BLaER1 (cell line): ENCODE results near the gene CHCHD4.

Source experiments
- H3K27ac ChIP-seq: shearing (Covaris generic); formaldehyde crosslinking; 2 replicates; pipeline ENCODE4 v1.8.1; 2022
- H3K27me3 ChIP-seq: shearing (Covaris generic); formaldehyde crosslinking; 2 replicates; pipeline ENCODE4 v1.8.1; 2022
- H3K36me3 ChIP-seq: shearing (Covaris generic); formaldehyde crosslinking; 2 replicates; pipeline ENCODE4 v1.8.1; 2022
- H3K4me1 ChIP-seq: shearing (Covaris generic); formaldehyde crosslinking; 2 replicates; pipeline ENCODE4 v1.8.1; 2022
- H3K4me2 ChIP-seq: shearing (Covaris generic); formaldehyde crosslinking; 2 replicates; pipeline ENCODE4 v1.8.1; 2022
- H3K4me3 ChIP-seq: shearing (Covaris generic); formaldehyde crosslinking; 2 replicates; pipeline ENCODE4 v1.8.1; 2022
- H3K9ac ChIP-seq: shearing (Covaris generic); formaldehyde crosslinking; 2 replicates; pipeline ENCODE4 v1.8.1; 2022
- H3K9me3 ChIP-seq: shearing (Covaris generic); formaldehyde crosslinking; 2 replicates; pipeline ENCODE4 v1.8.1; 2022
- H4K20me1 ChIP-seq: shearing (Covaris generic); formaldehyde crosslinking; 2 replicates; pipeline ENCODE4 v1.8.1; 2022
- Cebpa-rat ChIP-seq: shearing (Covaris generic); IDR thresholded peaks from 2 replicates; pipeline ENCODE4 v1.8.1; 2022

The CHCHD4 gene

DNA sequence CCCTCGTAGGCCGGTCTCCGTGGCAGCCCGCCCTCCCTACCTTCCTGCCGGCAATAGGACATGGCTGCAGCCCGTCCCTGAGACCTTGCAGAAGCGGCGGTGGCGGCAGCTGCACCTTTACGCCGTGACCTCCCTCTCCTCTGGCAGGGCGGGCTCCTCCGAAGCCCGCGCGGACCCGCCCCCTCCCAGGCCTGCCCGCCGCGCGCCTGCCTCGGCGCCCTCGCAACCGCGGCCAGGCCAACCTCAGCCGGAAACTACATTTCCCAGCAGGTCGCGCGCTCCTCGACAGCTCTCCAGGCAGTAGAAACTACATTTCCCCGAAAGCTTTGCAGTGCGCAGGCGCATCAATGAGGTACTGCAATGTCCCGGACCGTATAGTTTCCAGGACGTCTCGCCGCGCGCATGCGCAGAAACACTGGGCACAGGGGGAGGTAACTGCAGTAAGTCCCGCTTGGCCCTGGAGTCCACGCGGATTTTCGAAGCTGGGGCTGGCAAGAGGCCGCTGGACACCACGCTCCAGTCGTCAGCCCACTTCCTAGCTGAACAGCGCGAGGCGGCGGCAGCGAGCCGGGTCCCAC, at the start of gene CHCHD4, which contains the start of gene TMEM43:
CHCHD4 (minus strand) TSS at position 256 of the 578 bp plus-strand sequence; CDS start at position 62, 194 bp downstream.
TMEM43 (plus strand) TSS at position 438 of the 578 bp plus-strand sequence. CDS start 142 bp downstream, outside the sequence.
- peak within 1 kb of the TSS; percentile 93 for H3K27ac ChIP-seq
- H3K9ac ChIP-seq = peak within 1 kb of the TSS; percentile 90
- H3K9me3 ChIP-seq = no peaks in the 10 kb centered on the region
- no peaks in the 10 kb centered on the region for H3K27me3 ChIP-seq
- H3K4me1 ChIP-seq = peaks cover 33% of the 10 kb centered on the region
- H4K20me1 ChIP-seq = peaks cover 44% of the 10 kb centered on the region
- H3K4me3 ChIP-seq = peak within 1 kb of the TSS; percentile 90
- no peak for TF ChIP-seq Cebpa-rat
- H3K4me2 ChIP-seq = peak within 1 kb of the TSS; percentile 96
- peaks cover 60% of the 10 kb centered on the region for H3K36me3 ChIP-seq

DNA sequence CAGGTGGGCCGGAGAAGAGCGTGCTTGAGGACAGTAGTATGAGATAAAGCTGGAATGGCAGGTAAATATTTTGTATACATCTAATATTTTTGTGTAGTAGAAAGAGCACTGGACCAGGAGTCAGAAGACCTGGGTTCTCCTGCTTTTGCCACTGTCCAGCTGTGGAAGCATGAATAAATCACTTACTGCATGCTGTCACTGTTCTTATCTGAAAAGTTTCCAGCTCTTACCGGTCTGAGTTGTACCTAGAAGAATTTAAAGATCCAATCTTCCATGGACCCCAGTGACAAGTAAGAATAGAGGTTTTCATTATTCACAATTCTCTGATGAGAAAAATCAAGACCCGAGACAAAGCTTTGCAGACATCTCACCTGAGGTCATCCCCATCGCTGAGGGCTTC, 47.8 kb upstream of the CHCHD4 start:
- Histone ChIP-seq H4K20me1 (peaks cover 76% of the 10 kb centered on the region), H3K9ac (no peak overlapping the region), H3K27ac (no peak overlapping the region), H3K9me3 (no peaks in the 10 kb centered on the region), H3K27me3 (no peaks in the 10 kb centered on the region; the same call in 1 of the 2 replicates), H3K4me3 (no peak overlapping the region), H3K4me1 (peaks cover 32% of the 10 kb centered on the region), H3K4me2 (no peak overlapping the region), H3K36me3 (peaks cover 57% of the 10 kb centered on the region)
- TF ChIP-seq Cebpa-rat = no peak

DNA sequence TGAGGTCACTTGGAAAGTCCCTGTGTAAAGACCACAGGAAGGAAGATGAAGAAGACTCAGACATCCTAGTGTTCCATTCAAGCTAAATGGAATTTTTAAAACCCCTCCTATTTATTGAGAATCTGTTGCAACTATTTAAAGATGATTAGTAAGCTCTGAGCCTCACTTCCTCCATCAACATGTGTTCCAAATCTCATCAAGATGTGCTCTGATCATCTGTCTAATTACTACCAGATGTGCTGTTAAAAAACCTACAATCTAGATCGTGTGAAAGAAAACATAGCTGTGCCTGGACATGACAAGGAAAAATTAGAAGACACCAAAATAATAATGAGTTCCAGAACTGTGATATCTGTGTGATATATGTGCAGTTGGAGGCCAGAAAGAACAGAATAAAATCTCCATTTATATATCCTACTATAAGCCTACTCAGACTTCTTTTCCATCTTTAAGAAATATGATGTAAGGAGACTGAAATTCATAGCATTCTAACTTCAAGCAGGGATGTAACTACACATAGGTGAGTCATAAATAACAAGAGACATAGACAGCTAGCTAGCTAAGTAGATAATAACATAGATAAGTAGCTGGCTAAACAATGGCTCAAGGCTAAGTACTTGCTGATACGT, 46.0 kb upstream of the CHCHD4 start:
- no peak overlapping the region for H3K9ac ChIP-seq
- peaks cover 14% of the 10 kb centered on the region for H3K4me1 ChIP-seq
- H3K4me3 ChIP-seq = no peak overlapping the region
- H3K4me2 ChIP-seq = no peak overlapping the region
- H3K9me3 ChIP-seq = no peaks in the 10 kb centered on the region
- no peaks in the 10 kb centered on the region; the same call in 1 of the 2 replicates for H3K27me3 ChIP-seq
- TF ChIP-seq Cebpa-rat = no peak
- H3K27ac ChIP-seq = no peak overlapping the region
- peaks cover 62% of the 10 kb centered on the region for H4K20me1 ChIP-seq
- H3K36me3 ChIP-seq = peaks cover 75% of the 10 kb centered on the region

DNA sequence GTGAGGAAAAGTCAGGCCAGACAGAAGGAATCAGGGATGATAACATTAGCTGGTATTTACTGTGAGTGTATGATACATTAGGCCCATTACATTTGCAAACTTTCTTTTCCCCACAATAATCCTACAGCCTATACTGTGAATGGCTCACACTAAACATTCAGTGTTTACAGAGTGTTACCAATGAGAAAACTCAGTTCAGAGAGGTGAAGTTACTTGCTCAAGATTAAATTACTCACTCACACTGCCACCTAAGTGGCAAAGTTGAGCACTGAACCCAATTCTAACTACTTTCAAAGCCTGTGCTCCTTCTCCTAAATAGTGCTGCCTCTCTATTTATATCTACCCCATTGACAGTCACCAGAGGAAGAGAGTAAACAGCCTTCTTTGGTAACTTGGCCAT, 45.2 kb upstream of the CHCHD4 start:
- H3K36me3 ChIP-seq = peaks cover 83% of the 10 kb centered on the region
- H3K4me1 ChIP-seq = peaks cover 6% of the 10 kb centered on the region
- H4K20me1 ChIP-seq = peaks cover 55% of the 10 kb centered on the region
- no peak overlapping the region for H3K4me2 ChIP-seq
- no peak overlapping the region for H3K27ac ChIP-seq
- H3K9ac ChIP-seq = no peak overlapping the region
- H3K4me3 ChIP-seq = no peak overlapping the region
- TF ChIP-seq Cebpa-rat = no peak
- H3K9me3 ChIP-seq = no peaks in the 10 kb centered on the region
- H3K27me3 ChIP-seq = no peaks in the 10 kb centered on the region; the same call in 1 of the 2 replicates

DNA sequence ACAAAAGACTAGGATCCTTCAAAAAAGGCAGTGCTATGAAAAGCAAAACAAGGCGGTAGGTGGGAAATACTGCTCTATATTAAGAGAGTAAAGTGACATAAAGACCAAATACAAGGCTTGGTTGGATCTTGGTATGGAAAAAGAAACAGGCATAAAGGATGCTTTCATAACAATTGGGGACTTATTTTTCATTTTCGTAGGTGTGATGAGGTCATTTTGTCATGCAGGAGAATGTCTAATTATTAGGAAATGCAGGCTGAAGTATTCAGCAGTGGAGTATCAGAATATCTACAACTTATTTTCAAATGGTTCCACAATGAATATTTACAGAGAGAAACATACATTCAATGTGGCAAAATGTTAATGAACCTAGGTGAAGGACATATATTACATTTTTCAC, 44.8 kb upstream of the CHCHD4 start:
- H4K20me1 ChIP-seq = peaks cover 50% of the 10 kb centered on the region
- no peak for TF ChIP-seq Cebpa-rat
- H3K9me3 ChIP-seq = no peaks in the 10 kb centered on the region
- H3K9ac ChIP-seq = no peak overlapping the region
- no peak overlapping the region for H3K27ac ChIP-seq
- H3K36me3 ChIP-seq = peaks cover 87% of the 10 kb centered on the region
- peaks cover 2% of the 10 kb centered on the region; the same call in 1 of the 2 replicates for H3K4me1 ChIP-seq
- no peak overlapping the region for H3K4me2 ChIP-seq
- no peak overlapping the region for H3K4me3 ChIP-seq
- no peaks in the 10 kb centered on the region; the same call in 1 of the 2 replicates for H3K27me3 ChIP-seq

DNA sequence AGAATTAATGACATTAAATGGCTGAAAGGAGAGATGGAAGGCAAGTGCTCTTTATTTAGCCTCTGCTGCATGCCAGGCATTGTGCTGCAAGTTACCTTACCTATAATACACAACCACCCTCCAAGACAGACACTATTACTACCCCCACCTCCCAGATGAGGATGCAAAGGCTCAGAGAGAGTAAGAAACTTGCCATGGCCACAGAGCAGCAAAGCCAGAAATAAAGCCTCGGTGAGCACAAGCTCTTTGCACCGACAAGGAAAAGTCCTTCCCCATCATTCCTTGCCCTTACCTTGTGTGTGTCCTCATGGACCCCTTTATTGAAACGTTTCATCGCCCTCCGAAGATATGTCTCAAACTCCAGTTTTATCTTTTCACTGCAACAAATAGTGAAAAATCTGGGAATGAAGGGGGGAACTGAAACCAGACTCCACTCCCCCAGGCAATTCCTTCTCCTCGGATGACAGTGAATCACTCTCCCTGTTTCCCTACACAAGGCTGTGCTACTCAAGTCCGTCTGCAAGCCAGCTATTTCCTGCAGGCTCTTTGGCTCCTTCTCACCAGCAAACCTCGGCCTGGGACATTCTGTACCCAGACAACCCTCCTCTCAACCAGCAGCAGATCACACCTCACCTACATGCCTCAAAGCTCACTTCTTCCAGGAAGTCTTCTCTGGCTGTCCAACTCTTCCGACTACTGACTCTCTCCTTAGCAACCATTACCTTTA, 42.4 kb upstream of the CHCHD4 start:
- no peak overlapping the region for H3K4me3 ChIP-seq
- peaks cover 99% of the 10 kb centered on the region for H3K36me3 ChIP-seq
- H3K4me1 ChIP-seq = no peaks in the 10 kb centered on the region
- TF ChIP-seq Cebpa-rat = no peak
- H3K27ac ChIP-seq = no peak overlapping the region
- no peak overlapping the region for H3K4me2 ChIP-seq
- peaks cover 7% of the 10 kb centered on the region for H3K9me3 ChIP-seq
- peaks cover 26% of the 10 kb centered on the region for H4K20me1 ChIP-seq
- no peak overlapping the region for H3K9ac ChIP-seq
- no peaks in the 10 kb centered on the region; the same call in 1 of the 2 replicates for H3K27me3 ChIP-seq

DNA sequence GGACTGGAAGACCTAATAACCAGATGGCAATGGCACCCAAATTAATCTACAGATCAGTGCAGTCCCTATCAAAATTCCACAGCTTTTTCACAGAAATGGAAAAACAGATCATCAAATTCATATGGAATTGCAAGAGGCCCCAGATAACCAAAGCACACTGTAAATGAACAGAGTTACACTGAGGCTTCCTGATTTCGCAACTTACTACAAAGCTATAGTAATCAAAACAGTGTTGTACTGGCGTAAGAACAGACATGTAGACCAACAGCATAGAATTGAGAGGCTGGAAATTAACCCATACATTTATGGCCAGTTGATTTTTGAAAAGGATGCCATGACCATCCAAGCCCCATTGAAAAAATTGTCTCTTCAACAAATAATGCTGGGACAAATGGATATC, 37.5 kb upstream of the CHCHD4 start:
- Histone ChIP-seq H3K4me2 (no peak overlapping the region), H3K4me3 (no peak overlapping the region), H3K27ac (no peak overlapping the region), H3K27me3 (no peaks in the 10 kb centered on the region), H3K36me3 (peaks cover 99% of the 10 kb centered on the region), H4K20me1 (peaks cover 10% of the 10 kb centered on the region; the same call in 1 of the 2 replicates), H3K9ac (no peak overlapping the region), H3K9me3 (peaks cover 18% of the 10 kb centered on the region), H3K4me1 (no peaks in the 10 kb centered on the region)
- TF ChIP-seq Cebpa-rat = no peak; the same call in 1 of the 2 replicates

DNA sequence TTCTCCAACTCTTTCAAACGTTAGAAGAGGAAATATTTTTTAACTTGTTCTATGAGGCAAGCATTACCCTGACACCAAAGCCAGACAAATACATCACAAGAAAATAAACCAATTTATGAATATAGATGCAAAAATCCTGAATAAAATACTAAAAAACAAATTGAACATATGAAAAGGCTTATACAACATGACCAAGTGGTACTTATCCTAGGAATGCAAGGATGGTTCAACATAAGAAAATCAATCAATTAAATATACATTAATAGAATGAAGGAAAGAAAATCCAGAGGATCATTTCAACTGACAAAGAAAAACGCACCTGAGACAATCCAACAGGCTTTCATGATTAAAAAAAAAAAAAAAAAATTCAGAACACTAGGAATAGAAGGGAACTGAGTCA, 36.6 kb upstream of the CHCHD4 start:
- TF ChIP-seq Cebpa-rat = no peak
- peaks cover 18% of the 10 kb centered on the region for H3K9me3 ChIP-seq
- no peak overlapping the region for H3K4me3 ChIP-seq
- H3K4me1 ChIP-seq = no peaks in the 10 kb centered on the region
- no peak overlapping the region for H3K4me2 ChIP-seq
- no peak overlapping the region for H3K27ac ChIP-seq
- H3K9ac ChIP-seq = no peak overlapping the region
- peaks cover 15% of the 10 kb centered on the region; the same call in 1 of the 2 replicates for H4K20me1 ChIP-seq
- peaks cover 100% of the 10 kb centered on the region for H3K36me3 ChIP-seq
- no peaks in the 10 kb centered on the region for H3K27me3 ChIP-seq

DNA sequence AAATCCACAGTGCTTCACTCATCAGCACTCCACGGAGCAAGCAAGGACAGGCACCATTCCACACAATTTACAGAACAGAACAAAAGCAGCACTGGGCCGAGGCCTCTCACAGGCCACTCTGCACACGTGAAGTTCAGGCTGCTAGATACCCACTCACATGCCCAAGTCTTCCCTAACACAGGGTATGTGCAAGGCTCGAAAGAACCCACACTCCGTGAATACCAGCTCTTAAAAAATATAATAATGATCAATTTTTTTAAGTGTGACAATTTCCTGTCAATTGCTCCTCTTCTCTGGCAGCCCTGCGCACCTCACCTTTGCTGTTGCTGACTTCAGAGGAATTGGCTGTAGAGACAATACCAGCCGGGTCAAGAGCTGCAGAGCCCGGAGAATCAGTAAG, 34.8 kb upstream of the CHCHD4 start:
- H3K9ac ChIP-seq = no peak overlapping the region

DNA sequence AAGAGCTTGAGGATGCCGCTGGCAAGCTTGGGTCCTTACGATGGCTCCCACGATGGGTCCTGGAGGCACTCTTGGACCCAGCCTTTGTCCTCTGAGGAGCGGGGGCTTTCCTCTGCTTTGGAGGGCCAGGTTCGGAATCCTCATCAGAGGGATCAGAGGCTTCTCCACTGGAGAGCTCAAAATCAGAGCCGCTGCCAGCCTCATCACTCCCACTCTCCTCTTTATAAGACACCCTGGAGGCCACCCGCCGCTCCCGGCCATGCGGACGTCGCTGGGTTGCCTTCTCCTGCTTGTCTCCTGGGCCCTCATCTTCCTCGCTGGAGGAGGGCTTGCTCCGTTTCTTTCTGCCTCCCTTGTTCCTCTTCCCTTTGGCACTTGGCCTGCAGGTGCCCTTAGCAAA, 33.7 kb upstream of the CHCHD4 start:
- TF ChIP-seq Cebpa-rat = no peak
- Histone ChIP-seq H3K4me1 (peaks cover 13% of the 10 kb centered on the region), H4K20me1 (peaks cover 28% of the 10 kb centered on the region), H3K27ac (no peak overlapping the region), H3K4me3 (no peak overlapping the region), H3K9ac (no peak overlapping the region), H3K9me3 (peaks cover 18% of the 10 kb centered on the region), H3K36me3 (peaks cover 83% of the 10 kb centered on the region), H3K4me2 (no peak overlapping the region), H3K27me3 (no peaks in the 10 kb centered on the region; the same call in 1 of the 2 replicates)

More for the DNA sequence above, 34.8 kb upstream of the CHCHD4 start:
- Histone ChIP-seq H3K4me1 (peaks cover 13% of the 10 kb centered on the region), H4K20me1 (peaks cover 18% of the 10 kb centered on the region), H3K27me3 (no peaks in the 10 kb centered on the region), H3K36me3 (peaks cover 86% of the 10 kb centered on the region), H3K4me3 (no peak overlapping the region), H3K4me2 (no peak overlapping the region), H3K9me3 (peaks cover 18% of the 10 kb centered on the region), H3K27ac (no peak overlapping the region)
- no peak for TF ChIP-seq Cebpa-rat
